ENCODE data around the gene ARHGAP24.

ARHGAP24 gene

DNA sequence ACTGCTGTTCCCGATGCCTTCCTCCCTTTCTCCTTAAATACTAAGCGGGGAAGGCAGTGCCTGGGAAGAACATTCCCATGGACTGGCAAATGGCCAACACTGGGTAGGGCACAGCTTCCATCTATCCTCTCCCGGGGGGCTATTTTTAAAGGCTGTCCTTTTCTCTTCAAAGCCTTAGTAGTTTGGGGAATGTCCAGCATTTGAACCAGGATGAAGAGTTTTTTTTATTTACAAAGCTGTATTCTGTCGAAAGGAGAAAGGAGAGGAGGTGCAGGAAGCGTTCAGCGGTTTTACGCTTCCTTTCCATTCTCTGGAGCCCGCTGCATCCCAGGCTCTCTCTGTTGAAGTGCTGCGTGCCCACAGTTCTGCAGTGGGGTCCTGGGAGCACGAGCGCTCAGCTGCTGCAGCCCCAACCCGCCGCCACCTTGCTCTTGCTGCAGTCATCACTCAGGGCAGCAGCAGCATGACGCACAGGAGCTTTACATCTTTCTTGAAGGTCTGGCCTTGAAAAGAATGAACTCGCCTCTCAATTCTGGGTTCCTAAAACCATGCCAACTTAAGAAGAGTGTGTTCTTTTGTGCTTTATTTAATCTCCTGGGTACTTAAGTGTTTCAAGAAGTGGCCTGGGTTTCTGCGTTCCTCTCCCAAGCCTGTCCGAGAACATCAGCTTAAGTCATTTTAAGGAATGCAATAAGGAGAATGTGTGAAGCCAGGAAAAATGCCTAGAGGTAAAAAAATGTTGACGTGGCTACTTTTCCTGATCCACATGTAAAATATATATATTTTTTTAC lies 457.7 kb downstream of the ARHGAP24 start:
- TF ChIP-seq, protein P1, sequence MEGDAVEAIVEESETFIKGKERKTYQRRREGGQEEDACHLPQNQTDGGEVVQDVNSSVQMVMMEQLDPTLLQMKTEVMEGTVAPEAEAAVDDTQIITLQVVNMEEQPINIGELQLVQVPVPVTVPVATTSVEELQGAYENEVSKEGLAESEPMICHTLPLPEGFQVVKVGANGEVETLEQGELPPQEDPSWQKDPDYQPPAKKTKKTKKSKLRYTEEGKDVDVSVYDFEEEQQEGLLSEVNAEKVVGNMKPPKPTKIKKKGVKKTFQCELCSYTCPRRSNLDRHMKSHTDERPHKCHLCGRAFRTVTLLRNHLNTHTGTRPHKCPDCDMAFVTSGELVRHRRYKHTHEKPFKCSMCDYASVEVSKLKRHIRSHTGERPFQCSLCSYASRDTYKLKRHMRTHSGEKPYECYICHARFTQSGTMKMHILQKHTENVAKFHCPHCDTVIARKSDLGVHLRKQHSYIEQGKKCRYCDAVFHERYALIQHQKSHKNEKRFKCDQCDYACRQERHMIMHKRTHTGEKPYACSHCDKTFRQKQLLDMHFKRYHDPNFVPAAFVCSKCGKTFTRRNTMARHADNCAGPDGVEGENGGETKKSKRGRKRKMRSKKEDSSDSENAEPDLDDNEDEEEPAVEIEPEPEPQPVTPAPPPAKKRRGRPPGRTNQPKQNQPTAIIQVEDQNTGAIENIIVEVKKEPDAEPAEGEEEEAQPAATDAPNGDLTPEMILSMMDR (IDR thresholded peaks at IDR 0.05; ENCODE audit: borderline replicate concordance, control extremely low read depth, extremely low read depth, insufficient read depth, missing control alignments) = no peak
- in situ Hi-C loops (cut with MboI; ENCODE audit: low sequenced_read_pairs, unreplicated experiment) = no loop called here
- DNase-seq (ENCODE audit: low spot score) = no peak

DNA sequence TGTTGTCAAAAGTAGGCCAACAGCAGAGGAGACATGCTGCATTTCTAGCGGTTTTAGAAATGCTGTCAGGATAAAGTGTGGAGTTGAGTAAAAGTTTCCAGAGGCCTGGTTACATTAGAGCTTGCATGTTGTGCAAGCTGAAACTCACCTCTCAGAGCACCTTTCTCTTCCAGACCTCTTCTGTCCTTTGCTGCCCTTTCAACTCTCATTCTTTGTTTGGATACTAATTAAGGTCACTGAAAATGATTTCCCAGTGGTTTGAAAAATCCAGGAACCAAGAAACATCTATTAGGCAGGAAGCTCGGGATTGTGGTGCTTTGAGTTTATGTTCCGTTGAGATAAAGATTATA lies 458.3 kb downstream of the ARHGAP24 start:
- in situ Hi-C loops (cut with MboI; ENCODE audit: low sequenced_read_pairs, unreplicated experiment) = no loop called here
- TF ChIP-seq, protein P1 (IDR thresholded peaks at IDR 0.05; ENCODE audit: borderline replicate concordance, control extremely low read depth, extremely low read depth, insufficient read depth, missing control alignments) = no peak
- DNase-seq (ENCODE audit: low spot score) = no peak

DNA sequence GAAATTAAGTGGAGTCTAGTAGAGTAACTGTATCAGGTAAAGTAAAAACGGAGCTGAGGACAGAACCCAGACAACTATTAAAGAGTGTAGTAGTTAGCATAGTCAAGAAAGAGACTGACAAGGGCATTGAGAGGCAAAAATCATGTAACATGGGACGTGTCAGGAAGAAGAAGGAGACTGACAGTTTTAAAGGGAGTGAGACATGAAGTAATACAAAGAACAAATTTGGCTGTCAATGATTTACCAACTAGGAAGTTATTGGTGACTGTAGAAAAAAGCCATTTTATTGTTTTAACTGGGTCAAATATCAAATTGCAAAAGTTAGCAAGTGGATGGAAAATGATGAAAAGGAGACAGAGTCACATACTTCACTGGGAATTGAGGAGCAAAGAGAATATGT lies 462.6 kb downstream of the ARHGAP24 start:
- TF ChIP-seq, protein P1 (IDR thresholded peaks at IDR 0.05; ENCODE audit: borderline replicate concordance, control extremely low read depth, extremely low read depth, insufficient read depth, missing control alignments) = no peak
- DNase-seq (ENCODE audit: low spot score) = no peak
- in situ Hi-C loops (cut with MboI; ENCODE audit: low sequenced_read_pairs, unreplicated experiment) = no loop called here

DNA sequence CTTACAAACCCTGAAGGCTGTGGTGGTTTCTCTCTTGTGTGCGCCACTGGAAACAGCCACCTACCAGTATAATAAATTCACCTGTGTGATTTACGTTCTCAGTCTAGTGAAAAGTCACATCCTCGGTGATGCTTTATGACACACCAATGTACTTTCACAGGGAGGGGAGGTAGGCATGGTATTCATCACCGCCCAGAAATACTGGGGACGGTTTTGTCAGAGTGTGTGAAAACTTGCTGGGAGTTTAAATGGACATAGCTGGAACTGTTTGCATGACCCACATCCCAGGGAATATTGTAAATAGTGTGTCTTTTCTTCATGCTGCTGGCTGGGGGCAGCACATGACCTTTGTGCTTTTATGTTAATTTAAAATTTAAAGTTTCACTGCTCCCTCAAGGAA lies 463.1 kb downstream of the ARHGAP24 start:
- no peak for DNase-seq (ENCODE audit: low spot score)
- TF ChIP-seq, protein P1 (IDR thresholded peaks at IDR 0.05; ENCODE audit: borderline replicate concordance, control extremely low read depth, extremely low read depth, insufficient read depth, missing control alignments) = no peak
- in situ Hi-C loops (cut with MboI; ENCODE audit: low sequenced_read_pairs, unreplicated experiment) = no loop called here

DNA sequence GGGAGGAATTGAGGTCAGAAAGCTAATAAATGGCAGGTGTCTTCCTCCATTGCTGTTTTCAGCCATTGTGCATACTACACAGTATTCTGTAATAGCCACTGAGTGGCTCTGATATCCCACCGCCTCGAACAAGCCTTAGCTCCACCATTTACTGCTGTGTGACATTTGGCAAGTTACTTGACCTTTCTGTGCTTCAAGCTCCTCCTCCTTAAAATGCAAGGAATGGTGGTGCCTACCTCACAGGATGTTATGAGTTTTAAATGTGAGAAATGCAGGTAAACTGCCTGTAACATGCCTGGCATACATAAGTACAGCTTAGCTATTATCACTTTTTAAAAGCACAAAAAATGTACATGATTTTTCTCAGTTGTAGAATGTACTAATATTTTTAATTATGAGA lies 464.0 kb downstream of the ARHGAP24 start:
- no peak for DNase-seq (ENCODE audit: low spot score)
- TF ChIP-seq, protein P1 (IDR thresholded peaks at IDR 0.05; ENCODE audit: borderline replicate concordance, control extremely low read depth, extremely low read depth, insufficient read depth, missing control alignments) = no peak
- in situ Hi-C loops (cut with MboI; ENCODE audit: low sequenced_read_pairs, unreplicated experiment) = no loop called here

DNA sequence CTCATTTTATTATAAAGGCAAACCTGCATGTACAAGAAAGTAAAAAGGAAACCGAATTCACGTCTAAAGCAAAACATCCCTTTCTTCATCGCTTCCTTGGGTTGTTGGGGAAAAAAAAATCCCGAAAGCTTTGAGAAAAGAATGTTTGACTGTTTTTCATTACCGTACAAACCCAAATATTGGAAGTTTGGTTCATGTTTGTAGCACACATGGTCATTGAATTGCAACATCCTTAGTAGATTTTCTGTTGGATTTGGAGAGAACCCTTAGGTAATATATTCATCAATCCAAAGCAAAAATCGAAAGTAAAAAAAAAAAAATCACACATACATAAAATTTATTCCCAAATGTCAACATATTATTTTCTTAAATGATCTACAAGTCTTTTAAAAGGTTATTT lies 464.6 kb downstream of the ARHGAP24 start:
- TF ChIP-seq, protein P1 (IDR thresholded peaks at IDR 0.05; ENCODE audit: borderline replicate concordance, control extremely low read depth, extremely low read depth, insufficient read depth, missing control alignments) = no peak
- in situ Hi-C loops (cut with MboI; ENCODE audit: low sequenced_read_pairs, unreplicated experiment) = no loop called here
- no peak for DNase-seq (ENCODE audit: low spot score)

Measured in GM13976 (cell line).